ENCODE data around the gene DLX1.
"Not testable (repeated sequence)": the region's sequence is repeated elsewhere in the genome, so short reads cannot be mapped to it uniquely, and the experiment has no call there.

Gene DLX1

DNA sequence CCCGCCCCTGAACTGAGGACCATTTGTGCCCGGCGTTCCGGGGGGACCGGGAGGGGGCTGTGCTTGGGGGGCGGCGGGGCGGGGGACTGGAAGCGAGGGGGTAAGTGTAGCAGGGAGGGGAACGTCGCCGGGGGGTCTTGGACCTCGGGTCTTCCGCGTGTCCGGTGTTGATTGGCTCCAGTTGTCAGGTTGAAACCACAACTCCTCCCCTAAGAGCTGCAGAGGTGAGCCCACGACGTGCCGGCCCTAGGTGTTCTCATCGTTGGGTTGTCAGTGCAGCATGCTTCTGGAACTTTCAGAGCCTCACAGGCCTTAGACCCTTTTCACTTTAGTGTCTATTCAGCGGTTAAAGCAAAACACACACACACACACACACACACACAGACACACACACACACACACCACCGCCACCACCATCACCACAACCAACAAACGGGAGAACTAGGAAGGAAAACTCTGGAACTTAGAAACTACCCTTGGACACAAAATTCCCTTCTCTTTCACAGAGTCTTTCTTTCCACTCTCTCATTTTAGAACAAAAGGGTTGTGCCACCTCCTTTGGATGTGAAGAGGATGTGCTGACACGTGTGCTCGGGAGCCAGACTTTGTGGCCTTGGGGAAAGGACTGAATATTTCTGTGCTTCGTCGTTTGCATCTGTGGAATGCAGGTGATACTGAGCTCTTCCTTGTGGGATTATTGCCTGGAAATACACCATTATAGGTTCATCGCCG lies 24.1 kb downstream of the DLX1 start:
- no peak for DNase-seq (ENCODE audit: extremely low read depth in 1 of 2, low read depth in 1 of 2)

DNA sequence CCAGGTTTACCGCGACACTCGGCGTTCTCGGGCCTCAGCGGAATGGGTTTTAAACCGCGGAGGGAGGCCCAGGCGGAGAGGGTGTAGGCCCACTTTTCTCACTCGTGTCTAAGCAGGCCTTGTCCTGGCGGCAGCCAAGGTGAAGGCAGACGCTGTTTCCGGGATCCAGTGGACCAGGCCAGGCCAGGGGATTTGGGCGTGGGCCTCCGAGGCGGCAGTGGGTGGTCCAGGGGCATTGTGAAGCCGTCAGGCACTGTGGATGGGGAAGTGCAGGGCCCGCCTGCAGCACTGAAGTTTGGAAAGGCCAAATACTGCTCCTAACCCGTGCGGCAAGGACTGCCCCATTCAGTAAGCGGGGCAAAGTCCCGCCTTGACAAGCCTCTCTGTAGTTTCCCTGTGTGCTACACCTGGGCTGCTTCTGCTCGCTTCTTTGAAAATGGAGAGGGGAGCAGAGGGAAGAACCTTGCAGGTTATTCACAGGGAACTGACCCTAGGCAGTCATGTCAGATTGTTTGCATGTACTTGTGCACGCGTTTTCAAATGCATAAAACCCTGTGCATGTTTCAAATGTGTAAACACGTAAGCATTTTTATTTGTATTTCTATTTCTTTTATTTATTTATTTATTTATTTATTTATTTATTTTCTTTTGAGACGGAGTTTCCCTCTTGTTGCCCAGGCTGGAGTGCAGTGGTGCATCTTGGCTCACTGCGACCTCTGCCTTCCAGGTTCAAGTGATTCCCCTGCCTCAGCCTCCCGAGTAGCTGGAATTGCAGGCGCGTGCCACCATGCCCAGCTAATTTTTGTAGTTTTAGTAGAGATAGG lies 24.9 kb downstream of the DLX1 start:
- DNase-seq (ENCODE audit: extremely low read depth in 1 of 2, low read depth in 1 of 2) = no peak

DNA sequence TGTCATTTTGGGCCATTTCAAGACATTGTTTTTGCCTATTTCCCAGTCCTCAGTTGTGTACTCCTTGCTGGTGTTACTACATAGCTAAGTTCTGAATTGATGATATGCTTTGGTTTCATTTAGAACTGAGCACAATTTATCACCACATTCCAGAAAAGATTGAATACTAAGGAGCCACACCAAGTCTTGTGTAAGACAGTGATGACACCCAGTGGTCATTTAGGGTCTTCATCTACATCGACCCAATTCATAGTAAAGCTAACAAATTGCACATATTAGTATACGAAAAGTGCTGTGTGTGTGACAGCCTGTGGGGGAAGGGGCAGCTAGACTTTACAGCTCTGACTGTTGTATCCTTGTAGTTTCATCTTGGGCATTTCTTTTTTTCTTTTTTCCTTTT lies 28.3 kb downstream of the DLX1 start:
- DNase-seq (ENCODE audit: extremely low read depth in 1 of 2, low read depth in 1 of 2) = no peak

DNA sequence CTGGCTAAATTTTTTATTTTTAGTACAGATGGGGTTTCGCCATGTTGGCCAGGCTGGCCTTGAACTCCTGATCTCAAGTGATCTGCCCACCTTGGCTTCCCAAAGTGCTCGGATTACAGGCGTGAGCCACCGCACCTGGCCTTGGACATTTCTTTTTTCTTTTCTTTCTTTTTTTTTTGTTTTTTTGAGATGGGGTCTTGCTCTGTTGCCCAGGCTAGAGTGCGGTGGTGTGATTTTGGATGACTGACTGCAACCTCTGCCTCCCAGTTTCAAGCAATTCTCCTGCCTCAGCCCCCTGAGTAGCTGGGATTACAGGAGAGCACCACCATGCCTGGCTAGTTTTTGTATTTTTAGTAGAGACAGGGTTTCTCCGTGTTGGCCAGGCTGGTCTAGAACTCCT lies 28.9 kb downstream of the DLX1 start:
- not testable (repeated sequence) for DNase-seq (ENCODE audit: extremely low read depth in 1 of 2, low read depth in 1 of 2)

DNA sequence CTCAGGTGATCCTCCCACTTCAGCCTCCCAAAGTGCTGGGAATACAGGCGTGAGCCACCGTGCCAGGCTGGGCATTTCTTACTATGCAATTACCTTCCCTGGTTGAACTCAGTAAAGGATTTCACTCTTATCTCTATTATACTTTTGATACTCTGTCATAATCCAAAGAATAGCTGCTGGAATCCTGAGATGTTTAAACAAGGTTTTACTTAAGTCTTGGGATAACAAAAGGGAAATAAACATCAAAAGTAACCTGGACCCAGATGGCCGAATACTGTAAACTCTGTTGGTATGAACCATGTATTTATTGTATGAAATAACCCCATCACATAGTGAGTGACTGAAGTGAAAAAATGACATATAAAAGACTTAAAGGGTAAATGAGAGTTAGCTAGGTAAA lies 29.3 kb downstream of the DLX1 start:
- DNase-seq (ENCODE audit: extremely low read depth in 1 of 2, low read depth in 1 of 2) = no peak

DNA sequence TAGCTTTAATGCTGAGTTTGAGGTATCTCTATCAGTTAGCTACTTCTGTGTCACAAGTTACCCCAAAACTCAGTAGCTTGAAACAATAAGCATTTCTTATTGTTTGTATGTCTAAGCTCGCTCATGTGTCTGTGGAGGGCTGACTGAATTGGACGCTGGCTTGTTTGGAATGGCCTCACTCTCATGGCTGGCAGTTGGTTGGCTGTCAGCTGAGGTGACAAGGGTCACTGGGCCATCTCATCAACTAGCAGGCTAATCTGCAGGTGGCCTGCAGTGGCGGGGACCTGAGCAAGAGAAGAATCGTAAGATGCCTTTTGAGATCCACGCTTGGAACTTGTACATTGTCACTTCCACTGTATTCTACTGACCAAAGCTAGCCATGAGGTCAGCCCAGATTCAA lies 30.8 kb downstream of the DLX1 start:
- DNase-seq (ENCODE audit: extremely low read depth in 1 of 2, low read depth in 1 of 2) = no peak

DNA sequence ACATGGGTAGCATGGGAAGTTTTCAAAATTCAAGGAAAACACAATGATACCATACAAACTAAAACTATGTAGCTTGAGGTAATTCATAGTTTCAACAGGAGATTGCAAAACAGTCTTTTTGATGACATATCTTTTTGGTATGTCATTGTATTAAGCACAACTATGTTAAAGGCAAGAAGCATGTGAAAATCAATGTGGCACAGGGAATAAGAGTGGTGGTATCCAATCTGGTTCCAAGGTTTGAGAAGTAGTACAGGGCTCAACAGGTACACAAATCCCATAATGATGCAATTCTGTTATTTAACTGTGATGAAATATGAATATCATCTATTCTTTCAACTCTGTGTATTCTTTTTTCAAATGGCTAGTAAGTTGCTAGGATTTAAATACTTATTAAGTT lies 33.8 kb downstream of the DLX1 start:
- no peak for DNase-seq (ENCODE audit: extremely low read depth in 1 of 2, low read depth in 1 of 2)

DNA sequence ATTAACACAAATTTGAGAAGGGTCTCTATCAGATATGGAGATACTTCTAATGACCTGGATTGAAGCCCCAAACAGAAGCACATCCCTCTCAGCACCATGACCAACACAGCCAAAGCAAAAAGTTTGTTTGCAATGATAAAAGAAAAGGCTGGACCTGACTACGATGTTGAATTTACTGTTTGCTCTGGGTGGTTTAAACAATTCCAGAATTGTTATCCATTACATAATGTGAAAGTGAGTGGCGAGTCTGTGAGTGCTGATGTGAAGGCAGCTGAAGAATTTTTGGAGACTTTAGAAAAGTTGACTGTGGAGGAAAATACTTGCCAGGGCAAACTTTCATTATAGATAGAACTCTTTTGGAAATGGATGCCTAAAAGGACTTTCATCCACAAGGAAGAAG lies 34.8 kb downstream of the DLX1 start:
- DNase-seq (ENCODE audit: extremely low read depth in 1 of 2, low read depth in 1 of 2) = no peak

DNA sequence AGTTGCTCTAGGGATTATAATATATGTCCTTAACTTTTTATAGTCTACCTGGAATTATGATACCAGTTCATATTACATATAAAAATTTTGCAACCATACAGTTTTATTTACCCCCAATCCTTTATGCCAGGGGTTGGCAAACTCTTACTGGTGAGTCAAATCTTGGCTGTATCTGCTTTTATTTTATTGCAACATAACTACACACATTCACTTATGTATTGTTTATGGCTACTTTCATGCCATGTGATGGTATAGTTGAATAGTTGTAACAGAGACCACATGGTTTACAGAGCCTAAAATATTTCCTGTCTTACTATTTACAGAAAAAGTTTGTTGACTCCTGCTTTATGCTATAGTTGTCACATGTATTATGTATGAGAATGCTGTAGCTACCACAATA lies 43.2 kb downstream of the DLX1 start:
- no peak for DNase-seq (ENCODE audit: extremely low read depth in 1 of 2, low read depth in 1 of 2)

DNA sequence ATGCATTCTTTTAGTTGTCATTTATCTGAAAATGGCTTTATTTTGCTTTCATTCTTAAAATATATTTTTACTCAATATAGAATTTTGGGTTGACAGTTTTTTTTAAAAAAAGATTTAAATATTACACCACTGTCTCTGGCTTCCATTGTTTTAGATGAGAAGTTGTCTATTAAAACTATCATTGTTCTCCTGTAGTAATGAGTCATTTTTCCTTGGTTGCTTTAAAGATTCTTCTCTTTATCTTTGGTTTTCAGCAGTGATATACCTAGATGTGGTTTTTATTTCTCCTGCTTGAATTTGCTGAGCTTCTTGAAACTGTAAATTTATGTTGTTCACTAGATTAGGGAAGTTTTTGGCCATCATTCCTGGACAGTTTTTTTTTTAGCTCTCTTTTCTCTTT lies 44.1 kb downstream of the DLX1 start:
- no peak for DNase-seq (ENCODE audit: extremely low read depth in 1 of 2, low read depth in 1 of 2)

DNA sequence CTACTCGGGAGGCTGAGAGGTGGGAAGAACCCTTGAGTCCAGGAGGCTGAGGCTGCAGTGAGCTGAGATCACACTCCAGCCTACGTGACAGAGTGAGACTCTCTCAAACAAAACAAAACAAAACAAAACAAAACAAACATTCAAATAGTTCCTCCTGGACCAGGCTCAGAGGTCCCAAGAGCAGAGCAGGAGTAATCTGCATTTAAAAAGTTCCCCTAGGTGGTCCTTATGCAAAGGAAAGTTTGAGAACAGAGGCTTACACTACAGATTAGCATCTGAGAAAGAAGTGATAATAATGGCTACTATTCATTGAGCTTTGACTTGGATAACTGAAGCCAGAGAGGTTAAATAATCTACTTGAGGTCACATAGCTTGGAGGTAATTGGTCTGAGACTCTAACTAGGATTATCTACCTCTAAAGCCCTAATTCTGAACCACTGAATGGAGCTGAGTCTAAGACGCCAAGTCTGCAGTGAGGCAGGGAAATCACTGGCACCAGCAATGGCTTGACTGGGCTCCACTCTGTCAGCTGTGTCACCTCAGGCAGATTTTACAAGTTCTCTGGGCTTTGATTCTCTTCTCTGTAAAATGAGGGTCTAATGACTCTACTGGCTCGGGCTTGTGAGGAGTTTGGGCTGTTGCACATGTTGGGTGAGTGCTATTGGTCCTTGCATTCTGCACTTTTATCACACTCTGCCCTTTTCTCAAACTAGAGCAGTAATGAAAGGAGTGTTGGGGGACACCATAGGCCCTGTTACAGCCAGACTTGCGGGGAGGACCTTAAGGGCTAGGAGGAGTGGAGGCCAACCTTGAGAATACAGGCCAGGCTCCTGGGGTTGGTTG lies 46.6 kb downstream of the DLX1 start:
- no peak for DNase-seq (ENCODE audit: extremely low read depth in 1 of 2, low read depth in 1 of 2)

DNA sequence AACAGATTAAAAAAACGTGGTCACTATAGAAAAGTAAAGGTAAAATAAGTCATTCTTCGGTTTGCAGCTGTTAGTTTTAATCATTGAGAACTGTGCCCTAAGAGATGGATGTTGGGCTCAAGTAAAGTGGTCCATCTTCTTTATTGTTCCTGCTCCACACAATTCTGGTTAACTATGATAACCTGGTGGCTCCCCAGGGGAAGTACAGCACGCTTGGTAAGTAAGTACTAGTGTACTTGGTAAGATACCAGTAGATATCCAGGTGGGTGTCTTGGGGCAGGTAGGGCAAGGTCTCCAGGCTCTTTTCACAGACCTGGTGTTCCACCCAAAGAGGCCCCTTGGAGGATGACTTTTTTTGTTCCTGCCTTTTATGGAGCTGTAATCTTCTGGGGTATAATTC lies 49.0 kb downstream of the DLX1 start:
- DNase-seq (ENCODE audit: extremely low read depth in 1 of 2, low read depth in 1 of 2) = no peak

DNA sequence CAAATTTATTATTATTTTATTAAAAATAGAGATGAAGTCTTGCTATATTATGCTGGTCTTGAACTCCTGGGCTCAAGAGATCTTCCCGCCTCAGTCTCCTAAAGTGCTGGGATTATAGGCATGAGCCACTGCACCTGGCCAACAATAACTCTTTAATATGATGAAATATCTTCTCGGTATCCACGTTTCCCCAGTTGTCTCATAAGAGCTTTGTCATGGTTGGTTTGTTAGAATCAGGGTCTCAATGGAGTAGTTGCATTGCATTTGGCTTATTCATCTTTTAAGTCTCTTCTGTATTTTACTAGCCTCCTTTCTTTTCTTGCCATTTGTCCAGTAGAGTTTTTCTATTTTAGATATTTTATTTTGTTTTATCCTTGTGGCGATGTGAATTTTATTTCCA lies 50.1 kb downstream of the DLX1 start:
- no peak for DNase-seq (ENCODE audit: extremely low read depth in 1 of 2, low read depth in 1 of 2)

DNA sequence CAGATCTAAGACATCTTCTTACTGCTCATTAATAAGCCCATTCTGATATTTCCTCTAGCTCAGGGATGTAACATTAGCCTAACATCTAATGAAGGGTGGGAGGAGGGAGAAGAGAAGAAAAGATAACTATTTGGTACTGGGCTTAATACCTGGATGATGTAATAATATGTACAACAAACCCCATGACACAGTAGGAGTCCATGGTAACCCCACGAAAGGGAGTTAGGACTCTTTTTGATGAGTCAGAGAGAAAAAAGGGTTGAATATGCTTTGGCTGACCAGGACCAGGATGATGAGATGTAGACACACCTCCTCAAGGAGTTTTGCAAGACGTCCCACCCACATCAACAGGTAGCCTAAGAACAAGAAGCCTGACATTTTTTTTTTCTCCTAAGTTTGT lies 51.8 kb downstream of the DLX1 start:
- no peak for DNase-seq (ENCODE audit: extremely low read depth in 1 of 2, low read depth in 1 of 2)

DNA sequence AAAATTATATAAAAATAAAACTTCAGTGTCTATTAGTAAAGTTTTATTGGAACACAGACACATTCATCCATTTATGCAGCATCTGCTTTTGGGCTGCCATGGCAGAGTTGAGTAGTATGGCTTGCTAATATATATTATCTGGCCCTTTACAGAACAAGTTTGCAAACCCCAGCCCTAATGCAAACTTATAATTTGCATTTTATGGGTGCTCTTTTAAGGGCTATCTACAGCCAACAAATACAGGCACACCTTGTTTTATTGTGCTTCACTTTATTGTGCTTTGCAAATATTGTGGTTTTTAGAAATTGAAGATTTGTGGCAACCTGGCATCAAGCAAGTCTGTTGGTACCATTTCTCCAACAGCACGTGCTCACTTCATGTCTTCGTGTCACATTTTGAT lies 52.6 kb downstream of the DLX1 start:
- no peak for DNase-seq (ENCODE audit: extremely low read depth in 1 of 2, low read depth in 1 of 2)

DNA sequence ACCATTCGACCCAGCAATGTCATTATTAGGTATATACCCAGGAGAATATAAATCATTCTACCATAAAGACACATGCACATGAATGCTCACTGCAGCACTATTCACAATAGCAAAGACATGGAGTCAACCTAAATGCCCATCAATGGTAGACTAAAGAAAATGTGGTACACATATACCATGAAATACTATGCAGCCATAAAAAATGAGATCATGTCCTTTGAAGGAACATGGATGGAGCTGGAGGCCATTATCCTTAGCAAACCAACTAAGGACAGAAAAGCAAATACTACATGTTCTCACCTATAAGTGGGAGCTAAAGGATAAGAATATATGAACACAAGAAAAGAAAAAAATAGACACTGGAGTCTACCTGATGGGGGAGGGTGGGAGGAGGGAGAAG lies 53.4 kb downstream of the DLX1 start:
- not testable (repeated sequence) for DNase-seq (ENCODE audit: extremely low read depth in 1 of 2, low read depth in 1 of 2)
